Measurements from ENCODE around the gene YIPF2.

YIPF2 gene

GRCh38 chr19:10936661-10937084 lies 8.2 kb upstream of the YIPF2 start:
- DNase-seq, result no peak

GRCh38 chr19:10935371-10936059 lies 7.1 kb upstream of the YIPF2 start:
- DNase-seq, result no peak

- DNase-seq, result no peak
These were observed 959 bp upstream of the YIPF2 start for GRCh38 chr19:10929402-10929794.

- DNase-seq, result no peak
These were observed 493 bp downstream of the YIPF2 start for GRCh38 chr19:10927730-10928562.

GRCh38 chr19:10924597-10924996 lies 3.8 kb downstream of the YIPF2 start:
- no peak for DNase-seq

- DNase-seq, result no peak
These were observed 5.0 kb downstream of the YIPF2 start for GRCh38 chr19:10923260-10924112.

GRCh38 chr19:10922638-10923014 lies 5.8 kb downstream of the YIPF2 start:
- no peak for DNase-seq

GRCh38 chr19:10921910-10922637 lies 6.4 kb downstream of the YIPF2 start:
- no peak for DNase-seq

GRCh38 chr19:10921199-10921909 lies 7.1 kb downstream of the YIPF2 start:
- DNase-seq, result no peak

- no peak for DNase-seq
These were observed 7.7 kb downstream of the YIPF2 start for GRCh38 chr19:10920781-10921180.

GRCh38 chr19:10920288-10920655 lies 8.2 kb downstream of the YIPF2 start:
- no peak for DNase-seq

- no peak for DNase-seq
These were observed 8.8 kb downstream of the YIPF2 start for GRCh38 chr19:10919352-10920287.

GRCh38 chr19:10918359-10918758 lies 10.1 kb downstream of the YIPF2 start:
- DNase-seq, result no peak

- DNase-seq, result no peak
These were observed 11.8 kb downstream of the YIPF2 start for GRCh38 chr19:10916602-10917001.

- no peak for DNase-seq
These were observed 13.0 kb downstream of the YIPF2 start for GRCh38 chr19:10915130-10916091.

GRCh38 chr19:10913716-10914340 lies 14.6 kb downstream of the YIPF2 start:
- no peak for DNase-seq

- DNase-seq, result no peak
These were observed 15.8 kb downstream of the YIPF2 start for GRCh38 chr19:10912619-10913018.

GRCh38 chr19:10911579-10912363 lies 16.7 kb downstream of the YIPF2 start:
- DNase-seq, result no peak
